Central memory CD4-positive, alpha-beta T cell (primary cell): ENCODE results near the gene BLM.

Experiments used
- DNase-seq: peaks from one replicate; pipeline ENCODE4 v3.0.0; 2022

The BLM gene

GRCh38 chr15:90691982-90692773, 25.0 kb upstream of the BLM start:
- DNase-seq = no peak

GRCh38 chr15:90694987-90695386, 22.2 kb upstream of the BLM start:
- no peak for DNase-seq

- no peak for DNase-seq
Measured at GRCh38 chr15:90697175-90697574, 20.0 kb upstream of the BLM start.

GRCh38 chr15:90698629-90699028, 18.5 kb upstream of the BLM start:
- no peak for DNase-seq

GRCh38 chr15:90701048-90701447, 16.1 kb upstream of the BLM start:
- no peak for DNase-seq

GRCh38 chr15:90701880-90702630, 15.1 kb upstream of the BLM start:
- DNase-seq = no peak

- no peak for DNase-seq
Measured at GRCh38 chr15:90703455-90703854, 13.7 kb upstream of the BLM start.

- DNase-seq = no peak
Measured at GRCh38 chr15:90705212-90705611, 11.9 kb upstream of the BLM start.

GRCh38 chr15:90706394-90707327, 10.5 kb upstream of the BLM start:
- no peak for DNase-seq

- DNase-seq = no peak
Measured at GRCh38 chr15:90707489-90707888, 9.7 kb upstream of the BLM start.

- no peak for DNase-seq
Measured at GRCh38 chr15:90708516-90708915, 8.6 kb upstream of the BLM start.

GRCh38 chr15:90709278-90709677, 7.9 kb upstream of the BLM start:
- DNase-seq = no peak

GRCh38 chr15:90710436-90711027, 6.6 kb upstream of the BLM start:
- no peak for DNase-seq

- no peak for DNase-seq
Measured at GRCh38 chr15:90711418-90711824, 5.7 kb upstream of the BLM start.

- no peak for DNase-seq
Measured at GRCh38 chr15:90711842-90712241, 5.3 kb upstream of the BLM start.

- no peak for DNase-seq
Measured at GRCh38 chr15:90713081-90713480, 4.1 kb upstream of the BLM start.

- no peak for DNase-seq
Measured at GRCh38 chr15:90716317-90716975, 700 bp upstream of the BLM start.

GRCh38 chr15:90718232-90718631, 1.1 kb downstream of the BLM start:
- no peak for DNase-seq

GRCh38 chr15:90720131-90720530, 3.0 kb downstream of the BLM start:
- DNase-seq = no peak

- DNase-seq = no peak
Measured at GRCh38 chr15:90729261-90729660, 12.1 kb downstream of the BLM start.

GRCh38 chr15:90730290-90730689, 13.1 kb downstream of the BLM start:
- DNase-seq = no peak

- DNase-seq = no peak
Measured at GRCh38 chr15:90735923-90736322, 18.8 kb downstream of the BLM start.
